ENCODE data around the gene PLA2G3.

DNA sequence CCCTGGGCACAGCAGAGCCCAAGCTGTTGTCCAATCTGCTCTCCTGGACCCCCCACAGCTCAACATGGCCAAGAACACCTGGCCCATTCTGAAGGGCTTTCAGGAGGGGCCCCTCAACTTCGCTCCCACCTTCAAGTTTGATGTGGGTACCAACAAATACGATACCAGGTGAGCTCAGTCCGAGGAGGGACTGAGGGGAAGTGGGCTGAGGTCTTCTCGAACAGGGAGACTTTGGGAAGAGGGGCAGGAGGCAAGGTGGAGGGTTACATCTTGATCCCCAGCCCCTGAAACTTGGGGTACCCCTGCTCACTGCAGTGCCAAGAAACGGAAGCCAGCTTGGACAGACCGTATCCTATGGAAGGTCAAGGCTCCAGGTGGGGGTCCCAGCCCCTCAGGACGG, 12.2 kb downstream of the PLA2G3 start:
- TF ChIP-seq, protein P1, sequence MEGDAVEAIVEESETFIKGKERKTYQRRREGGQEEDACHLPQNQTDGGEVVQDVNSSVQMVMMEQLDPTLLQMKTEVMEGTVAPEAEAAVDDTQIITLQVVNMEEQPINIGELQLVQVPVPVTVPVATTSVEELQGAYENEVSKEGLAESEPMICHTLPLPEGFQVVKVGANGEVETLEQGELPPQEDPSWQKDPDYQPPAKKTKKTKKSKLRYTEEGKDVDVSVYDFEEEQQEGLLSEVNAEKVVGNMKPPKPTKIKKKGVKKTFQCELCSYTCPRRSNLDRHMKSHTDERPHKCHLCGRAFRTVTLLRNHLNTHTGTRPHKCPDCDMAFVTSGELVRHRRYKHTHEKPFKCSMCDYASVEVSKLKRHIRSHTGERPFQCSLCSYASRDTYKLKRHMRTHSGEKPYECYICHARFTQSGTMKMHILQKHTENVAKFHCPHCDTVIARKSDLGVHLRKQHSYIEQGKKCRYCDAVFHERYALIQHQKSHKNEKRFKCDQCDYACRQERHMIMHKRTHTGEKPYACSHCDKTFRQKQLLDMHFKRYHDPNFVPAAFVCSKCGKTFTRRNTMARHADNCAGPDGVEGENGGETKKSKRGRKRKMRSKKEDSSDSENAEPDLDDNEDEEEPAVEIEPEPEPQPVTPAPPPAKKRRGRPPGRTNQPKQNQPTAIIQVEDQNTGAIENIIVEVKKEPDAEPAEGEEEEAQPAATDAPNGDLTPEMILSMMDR (IDR thresholded peaks at IDR 0.05), result no peak
- no peak for TF ChIP-seq POLR2A (IDR thresholded peaks at IDR 0.05)

Measured in vagina (tissue), 2 donors.